ENCODE measurements around the gene NAPB.

DNA sequence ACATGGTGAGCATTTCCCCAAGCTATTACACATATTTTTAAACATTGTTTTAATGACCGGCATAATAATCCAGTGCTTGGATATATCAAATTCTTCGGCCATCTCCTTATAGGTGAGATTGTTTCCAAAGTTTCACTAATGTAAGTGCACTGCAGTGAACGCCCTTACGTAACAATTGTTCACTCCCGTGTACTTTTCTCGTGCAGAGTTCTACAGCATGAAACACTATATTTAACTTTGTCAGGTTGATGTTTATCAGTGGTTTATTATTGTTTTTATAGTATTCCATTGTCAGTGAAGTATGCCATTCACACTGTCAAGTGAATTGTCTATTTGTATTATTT is 62.8 kb downstream of the NAPB start:
- TF ChIP-seq POLR2AphosphoS5 (IDR thresholded peaks at IDR 0.05) (no peak), POLR2A (IDR thresholded peaks at IDR 0.05) (no peak)

Measured in sigmoid colon (tissue), 4 donors.